Measurements from ENCODE around the gene HOXD12.

HOXD12 gene

GRCh38 chr2:176105078-176105729 is 5.6 kb downstream of the HOXD12 start:
- Histone ChIP-seq H3K4me1 (ENCODE audit: insufficient read depth, insufficient read length) (peaks cover 16% of the 10 kb centered on the region), H3K4me3 (ENCODE audit: insufficient read length, low read depth) (peak overlapping the region; percentile 41), H3K9me3 (ENCODE audit: insufficient read depth, low read length) (peaks cover 17% of the 10 kb centered on the region; the same call in 1 of the 2 replicates), H3K9ac (ENCODE audit: insufficient read length, low read depth) (peak overlapping the region; percentile 57), H3K27me3 (ENCODE audit: insufficient read depth, insufficient read length) (peaks cover 98% of the 10 kb centered on the region), H3K36me3 (ENCODE audit: insufficient read depth, insufficient read length, low read length) (no peaks in the 10 kb centered on the region)
- no peak for TF ChIP-seq ZNF274 (IDR thresholded peaks at IDR 0.05; ENCODE audit: low read depth, low read length)
- peak; percentile 54 for TF ChIP-seq SUZ12 (IDR thresholded peaks at IDR 0.05; ENCODE audit: extremely low read depth, insufficient read depth, insufficient read length)
- TF ChIP-seq YY1 (IDR thresholded peaks at IDR 0.05; ENCODE audit: insufficient read depth, insufficient read length) = peak; percentile 26
- DNase-seq (ENCODE audit: low read depth, low spot score) = no peak

GRCh38 chr2:176105730-176106580 is 6.4 kb downstream of the HOXD12 start:
- no peak overlapping the region for H3K9ac ChIP-seq (ENCODE audit: insufficient read length, low read depth)
- H3K27me3 ChIP-seq (ENCODE audit: insufficient read depth, insufficient read length) = peaks cover 98% of the 10 kb centered on the region

GRCh38 chr2:176106581-176107539 is 7.3 kb downstream of the HOXD12 start, which contains the start of gene HOXD11:
Gene HOXD11, plus strand, starts transcription at chr2:176107280. Its CDS starts 76 bp downstream, at chr2:176107356.
- 0 out of 2 replicates have a peak, but pooled peaks cover under 1% of the 10 kb centered on the region for H3K9me3 ChIP-seq (ENCODE audit: insufficient read depth, low read length)
- H3K4me3 ChIP-seq (ENCODE audit: insufficient read length, low read depth) = peak within 1 kb of the TSS; percentile 44
- peaks cover under 1% of the 10 kb centered on the region for H3K36me3 ChIP-seq (ENCODE audit: insufficient read depth, insufficient read length, low read length)
- no peak for DNase-seq (ENCODE audit: low read depth, low spot score)
- peaks cover 98% of the 10 kb centered on the region for H3K27me3 ChIP-seq (ENCODE audit: insufficient read depth, insufficient read length)
- TF ChIP-seq YY1 (IDR thresholded peaks at IDR 0.05; ENCODE audit: insufficient read depth, insufficient read length) (no peak), ZNF274 (IDR thresholded peaks at IDR 0.05; ENCODE audit: low read depth, low read length) (no peak), SUZ12 (IDR thresholded peaks at IDR 0.05; ENCODE audit: extremely low read depth, insufficient read depth, insufficient read length) (no peak)
- peaks cover 16% of the 10 kb centered on the region for H3K4me1 ChIP-seq (ENCODE audit: insufficient read depth, insufficient read length)
- H3K9ac ChIP-seq (ENCODE audit: insufficient read length, low read depth) = peak within 1 kb of the TSS; percentile 35

More at GRCh38 chr2:176105730-176106580, 6.4 kb downstream of the HOXD12 start:
- Histone ChIP-seq H3K4me1 (ENCODE audit: insufficient read depth, insufficient read length) (peaks cover 16% of the 10 kb centered on the region), H3K4me3 (ENCODE audit: insufficient read length, low read depth) (peak overlapping the region; percentile 44), H3K36me3 (ENCODE audit: insufficient read depth, insufficient read length, low read length) (no peaks in the 10 kb centered on the region), H3K9me3 (ENCODE audit: insufficient read depth, low read length) (peaks cover 10% of the 10 kb centered on the region; the same call in 1 of the 2 replicates)
- DNase-seq (ENCODE audit: low read depth, low spot score) = no peak
- no peak for TF ChIP-seq ZNF274 (IDR thresholded peaks at IDR 0.05; ENCODE audit: low read depth, low read length)
- TF ChIP-seq SUZ12 (IDR thresholded peaks at IDR 0.05; ENCODE audit: extremely low read depth, insufficient read depth, insufficient read length) = peak; percentile 1

GRCh38 chr2:176107731-176108181 is 8.2 kb downstream of the HOXD12 start:
- H3K4me1 ChIP-seq (ENCODE audit: insufficient read depth, insufficient read length) = peaks cover 16% of the 10 kb centered on the region
- TF ChIP-seq ZNF274 (IDR thresholded peaks at IDR 0.05; ENCODE audit: low read depth, low read length) = no peak
- no peak for TF ChIP-seq SUZ12 (IDR thresholded peaks at IDR 0.05; ENCODE audit: extremely low read depth, insufficient read depth, insufficient read length)
- no peak for TF ChIP-seq YY1 (IDR thresholded peaks at IDR 0.05; ENCODE audit: insufficient read depth, insufficient read length)
- DNase-seq (ENCODE audit: low read depth, low spot score) = no peak
- no peak overlapping the region for H3K9ac ChIP-seq (ENCODE audit: insufficient read length, low read depth)
- peak overlapping the region; percentile 13 for H3K4me3 ChIP-seq (ENCODE audit: insufficient read length, low read depth)
- H3K9me3 ChIP-seq (ENCODE audit: insufficient read depth, low read length) = no peaks in the 10 kb centered on the region
- peaks cover 6% of the 10 kb centered on the region for H3K36me3 ChIP-seq (ENCODE audit: insufficient read depth, insufficient read length, low read length)
- peaks cover 98% of the 10 kb centered on the region for H3K27me3 ChIP-seq (ENCODE audit: insufficient read depth, insufficient read length)

- DNase-seq (ENCODE audit: low read depth, low spot score) = no peak
- no peak overlapping the region for H3K9ac ChIP-seq (ENCODE audit: insufficient read length, low read depth)
- H3K27me3 ChIP-seq (ENCODE audit: insufficient read depth, insufficient read length) = peaks cover 98% of the 10 kb centered on the region
- no peaks in the 10 kb centered on the region for H3K9me3 ChIP-seq (ENCODE audit: insufficient read depth, low read length)
- TF ChIP-seq ZNF274 (IDR thresholded peaks at IDR 0.05; ENCODE audit: low read depth, low read length) (no peak), YY1 (IDR thresholded peaks at IDR 0.05; ENCODE audit: insufficient read depth, insufficient read length) (no peak), SUZ12 (IDR thresholded peaks at IDR 0.05; ENCODE audit: extremely low read depth, insufficient read depth, insufficient read length) (peak; percentile 67)
- peaks cover 16% of the 10 kb centered on the region for H3K4me1 ChIP-seq (ENCODE audit: insufficient read depth, insufficient read length)
- H3K36me3 ChIP-seq (ENCODE audit: insufficient read depth, insufficient read length, low read length) = peaks cover 6% of the 10 kb centered on the region
- H3K4me3 ChIP-seq (ENCODE audit: insufficient read length, low read depth) = peak overlapping the region; percentile 5
Observed at GRCh38 chr2:176109192-176109901, 9.8 kb downstream of the HOXD12 start.

GRCh38 chr2:176109946-176110345 is 10.4 kb downstream of the HOXD12 start:
- Histone ChIP-seq H3K36me3 (ENCODE audit: insufficient read depth, insufficient read length, low read length) (peaks cover 6% of the 10 kb centered on the region), H3K4me3 (ENCODE audit: insufficient read length, low read depth) (no peak overlapping the region), H3K27me3 (ENCODE audit: insufficient read depth, insufficient read length) (peaks cover 98% of the 10 kb centered on the region), H3K9ac (ENCODE audit: insufficient read length, low read depth) (no peak overlapping the region), H3K9me3 (ENCODE audit: insufficient read depth, low read length) (no peaks in the 10 kb centered on the region), H3K4me1 (ENCODE audit: insufficient read depth, insufficient read length) (peaks cover 15% of the 10 kb centered on the region)
- DNase-seq (ENCODE audit: low read depth, low spot score) = no peak
- TF ChIP-seq YY1 (IDR thresholded peaks at IDR 0.05; ENCODE audit: insufficient read depth, insufficient read length) (no peak), SUZ12 (IDR thresholded peaks at IDR 0.05; ENCODE audit: extremely low read depth, insufficient read depth, insufficient read length) (no peak)

Data from NT2/D1 (cell line).